Activated CD4-positive, alpha-beta T cell treated with anti-CD3 and anti-CD28 coated beads, Interleukin-2, amount 50 U/mL, for 48 hours (primary cell): Measurements from ENCODE around the gene FRYL.
"Not testable (repeated sequence)": the region's sequence is repeated elsewhere in the genome, so short reads cannot be mapped to it uniquely, and the experiment has no call there.

Experiments used
- DNase-seq, 2 experiments: peaks; one replicate each; pipeline ENCODE4 v3.0.0-alpha.2; 2020

Gene FRYL

GRCh38 chr4:48742412-48742811 lies 37.7 kb downstream of the FRYL start:
- DNase-seq, result no peak

- DNase-seq, result no peak
Measured at GRCh38 chr4:48739560-48740019, 40.5 kb downstream of the FRYL start.

- no peak for DNase-seq
Measured at GRCh38 chr4:48738856-48739255, 41.2 kb downstream of the FRYL start.

- DNase-seq, result peak; percentile 41 to 46
Measured at GRCh38 chr4:48728906-48729496, 51.1 kb downstream of the FRYL start.

- no peak for DNase-seq
Measured at GRCh38 chr4:48727666-48728459, 52.2 kb downstream of the FRYL start.

GRCh38 chr4:48725414-48725813 lies 54.7 kb downstream of the FRYL start:
- DNase-seq, result no peak

GRCh38 chr4:48722509-48723446 lies 57.3 kb downstream of the FRYL start:
- no peak for DNase-seq

- DNase-seq, result no peak
Measured at GRCh38 chr4:48720459-48720858, 59.6 kb downstream of the FRYL start.

- DNase-seq, result no peak
Measured at GRCh38 chr4:48718818-48719465, 61.1 kb downstream of the FRYL start.

- not testable (repeated sequence) for DNase-seq
Measured at GRCh38 chr4:48716285-48716684, 63.8 kb downstream of the FRYL start.

GRCh38 chr4:48710446-48711209 lies 69.5 kb downstream of the FRYL start:
- DNase-seq, result no peak

- no peak for DNase-seq
Measured at GRCh38 chr4:48709901-48710300, 70.2 kb downstream of the FRYL start.

GRCh38 chr4:48708610-48709009 lies 71.5 kb downstream of the FRYL start:
- DNase-seq, result no peak

- no peak for DNase-seq
Measured at GRCh38 chr4:48706736-48707135, 73.3 kb downstream of the FRYL start.

GRCh38 chr4:48705609-48706008 lies 74.5 kb downstream of the FRYL start:
- DNase-seq, result no peak

- DNase-seq, result no peak
Measured at GRCh38 chr4:48704091-48704802, 75.8 kb downstream of the FRYL start.

- no peak for DNase-seq
Measured at GRCh38 chr4:48699475-48699874, 80.6 kb downstream of the FRYL start.

GRCh38 chr4:48698029-48698971 lies 81.8 kb downstream of the FRYL start:
- no peak for DNase-seq

- DNase-seq, result not testable (repeated sequence)
Measured at GRCh38 chr4:48697516-48697915, 82.6 kb downstream of the FRYL start.

- DNase-seq, result no peak
Measured at GRCh38 chr4:48694824-48695223, 85.3 kb downstream of the FRYL start.
